Immature natural killer cell (primary cell): ENCODE results near the gene TMEFF2. TPM values are rescaled to one million over a fixed set of nuclear protein-coding genes. Genes with fewer than 3 reads are reported as not detected.

ENCODE experiments used
- DNase-seq, 3 donors: peaks; one replicate each; pipeline ENCODE4 v3.0.0; 2022; ENCODE audit warnings: mixed read lengths in 1 of 3
- H3K27ac Mint-ChIP-seq, 6 donors: one replicate each; pipeline ENCODE4 v1.8.0; 2020; ENCODE audit warnings: mixed read lengths in 6 of 6, mild to moderate bottlenecking in 5 of 6, inconsistent platforms in 4 of 6, moderate library complexity in 3 of 6
- H3K27me3 Mint-ChIP-seq, 3 donors: one replicate each; pipeline ENCODE4 v1.8.0; 2020 to 2021; ENCODE audit warnings: low read depth in 3 of 3, mild to moderate bottlenecking in 3 of 3, mixed read lengths in 3 of 3, moderate library complexity in 3 of 3, inconsistent platforms in 1 of 3
- H3K36me3 Mint-ChIP-seq, 3 donors: one replicate each; pipeline ENCODE4 v1.8.0; 2020; ENCODE audit warnings: mixed read lengths in 3 of 3, inconsistent platforms in 2 of 3, mild to moderate bottlenecking in 2 of 3
- H3K4me1 Mint-ChIP-seq, 2 donors: one replicate each; pipeline ENCODE4 v1.8.0; 2020; ENCODE audit warnings: inconsistent platforms in 2 of 2, mild to moderate bottlenecking in 2 of 2, mixed read lengths in 2 of 2, moderate library complexity in 1 of 2
- H3K4me3 Mint-ChIP-seq, 5 donors: one replicate each; pipeline ENCODE4 v1.8.0; 2020; ENCODE audit warnings: mild to moderate bottlenecking in 5 of 5, mixed read lengths in 5 of 5, inconsistent platforms in 3 of 5, moderate library complexity in 3 of 5
- H3K9me3 Mint-ChIP-seq, 6 donors: one replicate each; pipeline ENCODE4 v1.8.0; 2020; ENCODE audit warnings: mild to moderate bottlenecking in 6 of 6, mixed read lengths in 6 of 6, inconsistent platforms in 4 of 6, moderate library complexity in 3 of 6
- polyA plus RNA-seq, 3 donors: library from polyadenylated mRNA; unstranded; fragments of 300-500 nt; fragmentation: Illumina TruSeq; gene quantifications; one replicate each; pipeline ENCODE4 v1.2.3, GENCODE V29; 2021

The TMEFF2 gene
- polyA plus RNA-seq, 3 donors from 2014 or later = not detected

DNA sequence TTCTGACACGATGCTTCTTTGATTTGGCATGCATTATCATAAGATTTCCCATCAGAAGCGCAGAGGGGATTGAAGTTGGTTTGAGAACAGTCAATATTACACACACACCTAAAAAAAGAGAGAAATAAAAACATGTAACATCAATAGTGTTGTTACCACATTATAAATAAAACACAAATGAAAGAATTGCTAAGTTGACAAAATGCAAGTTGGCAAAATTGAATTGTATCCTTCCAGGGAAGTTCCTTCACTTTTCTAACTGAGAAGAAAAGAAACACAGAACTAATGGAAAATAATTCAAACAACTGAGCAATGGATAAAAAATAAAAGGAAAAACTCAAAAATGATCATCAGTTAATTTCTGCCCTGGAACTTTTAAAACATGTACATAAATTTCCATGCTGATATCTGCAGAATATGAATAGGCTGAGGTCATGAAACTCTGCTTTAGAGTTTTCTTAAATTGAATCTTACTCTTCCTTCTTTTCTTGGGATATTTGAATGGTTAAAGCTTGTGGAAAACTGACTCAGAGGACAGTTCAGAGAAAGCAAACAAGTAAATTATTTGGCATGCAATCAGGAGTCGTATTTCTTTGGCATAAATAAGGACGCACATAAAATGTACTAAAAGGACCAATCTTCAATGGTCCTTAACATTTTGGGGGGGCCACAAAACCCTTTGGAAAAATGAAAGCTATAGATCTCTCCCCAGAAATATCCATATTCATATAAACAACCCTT is 195.5 kb downstream of the TMEFF2 start:
- Mint-ChIP-seq H3K4me1 (no peaks in the 10 kb centered on the region), H3K4me3 (no peak overlapping the region), H3K9me3 (no peaks in the 10 kb centered on the region), H3K27ac (no peak overlapping the region), H3K36me3 (peaks cover 0 to 4% (median 0%) of the 10 kb centered on the region in 3 donors), H3K27me3 (peaks cover 0 to 4% (median 0%) of the 10 kb centered on the region in 3 donors)
- no peak for DNase-seq

DNA sequence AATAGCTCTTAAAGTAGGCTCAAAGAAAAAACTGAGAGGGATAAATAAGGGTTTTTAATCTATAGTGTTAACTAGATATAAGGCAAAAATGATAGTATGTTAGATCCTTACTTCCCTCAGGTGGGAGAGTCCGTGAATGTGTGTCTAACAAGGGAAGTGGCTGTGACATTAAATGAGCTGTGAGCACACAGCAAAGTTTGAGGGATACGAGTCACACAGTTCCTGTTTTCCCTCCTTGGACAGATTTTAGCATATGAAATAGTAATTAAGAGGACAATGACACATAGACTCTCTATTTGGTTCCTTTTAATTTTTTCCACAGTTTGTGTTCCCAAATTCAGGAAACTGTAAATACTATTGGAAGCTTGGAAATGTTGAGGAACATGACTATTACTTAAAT is 199.4 kb downstream of the TMEFF2 start:
- Mint-ChIP-seq H3K27ac (no peak overlapping the region), H3K9me3 (no peaks in the 10 kb centered on the region), H3K4me3 (no peak overlapping the region), H3K36me3 (peaks cover 0 to 4% (median 0%) of the 10 kb centered on the region in 3 donors), H3K27me3 (no peaks in the 10 kb centered on the region), H3K4me1 (peaks cover 0 to 6% of the 10 kb centered on the region in 2 donors)
- DNase-seq = no peak

DNA sequence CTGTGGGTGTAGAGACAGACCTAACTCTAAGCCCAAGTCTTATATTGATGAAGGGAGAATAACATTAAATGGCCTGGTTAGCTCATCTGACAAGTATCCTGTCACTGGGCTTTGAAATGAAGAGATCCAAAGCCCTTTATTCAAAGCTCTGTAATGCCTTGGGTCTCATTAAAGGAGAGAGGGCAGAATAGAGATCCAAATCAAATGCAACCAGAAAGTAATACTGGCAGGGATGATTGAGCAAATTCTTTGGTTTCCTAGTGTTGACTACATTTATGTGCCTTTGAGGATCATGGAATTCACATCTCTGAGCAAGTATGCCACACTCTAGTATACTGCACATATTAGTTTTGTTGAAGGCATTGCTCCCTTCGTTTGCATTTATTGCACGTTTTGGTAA is 200.0 kb downstream of the TMEFF2 start:
- DNase-seq = no peak
- no peak overlapping the region for H3K4me3 Mint-ChIP-seq
- no peak overlapping the region for H3K27ac Mint-ChIP-seq
- H3K27me3 Mint-ChIP-seq = no peaks in the 10 kb centered on the region
- peaks cover 0 to 6% of the 10 kb centered on the region in 2 donors for H3K4me1 Mint-ChIP-seq
- peaks cover 0 to 4% (median 0%) of the 10 kb centered on the region in 3 donors for H3K36me3 Mint-ChIP-seq
- H3K9me3 Mint-ChIP-seq = no peaks in the 10 kb centered on the region

DNA sequence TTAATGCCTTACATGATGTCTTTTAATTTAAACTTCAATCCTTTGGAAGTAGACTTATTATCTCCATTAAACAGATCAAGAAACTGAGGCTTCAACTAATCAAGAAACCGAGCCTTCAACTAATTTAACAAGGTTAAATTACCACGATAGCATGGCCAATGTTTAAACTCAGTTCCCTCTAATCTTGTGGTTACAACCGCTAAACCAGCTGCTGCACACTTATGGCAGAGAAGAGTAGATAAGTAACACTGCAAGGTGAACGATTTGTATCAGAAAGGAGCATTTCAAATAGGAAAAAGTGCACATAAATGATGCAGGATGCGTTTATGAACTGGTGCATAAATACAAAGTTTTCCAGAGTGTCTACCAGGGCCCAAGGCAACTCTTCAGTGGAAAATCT is 203.3 kb downstream of the TMEFF2 start:
- no peaks in the 10 kb centered on the region for H3K36me3 Mint-ChIP-seq
- DNase-seq = no peak
- H3K27ac Mint-ChIP-seq = no peak overlapping the region
- H3K4me1 Mint-ChIP-seq = peaks cover 0 to 6% of the 10 kb centered on the region in 2 donors
- H3K9me3 Mint-ChIP-seq = no peaks in the 10 kb centered on the region
- no peak overlapping the region for H3K4me3 Mint-ChIP-seq
- H3K27me3 Mint-ChIP-seq = no peaks in the 10 kb centered on the region

DNA sequence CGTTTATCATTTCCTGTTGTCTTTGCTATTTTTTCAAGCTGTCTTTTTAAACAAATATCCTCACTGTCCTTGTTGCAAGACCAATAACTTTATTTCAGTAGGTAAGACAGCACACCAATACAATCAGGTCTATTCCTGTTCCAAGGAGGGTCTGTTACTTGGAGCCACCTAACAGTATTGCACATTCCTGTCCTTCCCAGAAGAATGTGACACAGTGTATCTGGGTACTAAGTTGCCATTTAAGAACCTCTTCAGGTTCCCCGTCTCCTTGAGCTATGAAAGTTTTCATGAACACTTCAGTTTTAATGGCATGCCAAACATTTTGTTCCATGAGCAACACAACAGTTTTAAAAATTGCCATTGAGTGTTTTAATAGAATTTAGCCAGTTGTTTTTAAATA is 209.0 kb downstream of the TMEFF2 start:
- no peak overlapping the region for H3K27ac Mint-ChIP-seq
- H3K36me3 Mint-ChIP-seq = no peaks in the 10 kb centered on the region
- H3K4me1 Mint-ChIP-seq = no peaks in the 10 kb centered on the region
- no peak for DNase-seq
- peaks cover 0 to 1% (median 0%) of the 10 kb centered on the region in 3 donors for H3K27me3 Mint-ChIP-seq
- no peaks in the 10 kb centered on the region for H3K9me3 Mint-ChIP-seq
- no peak overlapping the region for H3K4me3 Mint-ChIP-seq

DNA sequence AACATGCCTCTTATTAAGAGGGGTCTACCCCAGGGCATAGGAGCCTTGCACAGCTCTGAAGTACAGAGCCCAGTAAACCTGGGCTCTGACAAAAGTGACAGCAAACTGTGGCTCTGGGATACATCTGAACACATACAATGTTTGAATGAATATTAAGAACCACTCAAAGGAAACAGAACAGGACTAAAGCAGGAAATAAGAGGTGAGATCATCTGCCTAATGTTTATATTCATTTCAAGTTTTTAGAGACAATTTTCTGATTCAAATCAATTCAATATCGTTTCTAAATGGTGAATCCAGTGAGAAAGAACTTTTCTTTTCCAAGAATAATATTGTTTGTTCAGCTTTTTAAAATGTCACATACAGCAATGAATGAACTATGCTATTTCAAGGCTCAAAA is 211.1 kb downstream of the TMEFF2 start:
- no peak overlapping the region for H3K27ac Mint-ChIP-seq
- H3K4me3 Mint-ChIP-seq = no peak overlapping the region
- H3K9me3 Mint-ChIP-seq = no peaks in the 10 kb centered on the region
- no peaks in the 10 kb centered on the region for H3K36me3 Mint-ChIP-seq
- peaks cover 0 to 3% (median 1%) of the 10 kb centered on the region in 3 donors for H3K27me3 Mint-ChIP-seq
- DNase-seq = no peak
- no peaks in the 10 kb centered on the region for H3K4me1 Mint-ChIP-seq

DNA sequence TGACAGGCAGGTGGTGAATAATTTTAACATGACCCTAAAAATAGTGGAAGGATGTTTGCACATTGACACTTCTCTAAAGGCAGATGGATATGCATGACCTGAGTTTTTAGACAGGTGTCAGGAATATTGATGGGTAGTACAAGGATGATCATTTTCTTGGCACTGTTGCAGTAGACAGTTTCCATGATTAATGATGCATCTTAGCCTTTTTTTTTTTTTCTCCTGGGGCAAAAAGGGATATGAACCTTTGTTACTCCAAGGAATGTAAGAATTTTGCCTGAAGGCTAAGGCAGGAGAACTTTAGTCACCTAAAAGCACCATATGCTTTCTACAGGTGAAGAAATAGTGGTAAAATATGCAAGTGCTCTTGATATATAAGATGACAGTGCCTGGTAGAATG is 211.5 kb downstream of the TMEFF2 start:
- Mint-ChIP-seq H3K9me3 (no peaks in the 10 kb centered on the region), H3K27me3 (peaks cover 0 to 3% (median 1%) of the 10 kb centered on the region in 3 donors), H3K4me3 (no peak overlapping the region), H3K27ac (no peak overlapping the region), H3K4me1 (no peaks in the 10 kb centered on the region), H3K36me3 (no peaks in the 10 kb centered on the region)
- DNase-seq = no peak

DNA sequence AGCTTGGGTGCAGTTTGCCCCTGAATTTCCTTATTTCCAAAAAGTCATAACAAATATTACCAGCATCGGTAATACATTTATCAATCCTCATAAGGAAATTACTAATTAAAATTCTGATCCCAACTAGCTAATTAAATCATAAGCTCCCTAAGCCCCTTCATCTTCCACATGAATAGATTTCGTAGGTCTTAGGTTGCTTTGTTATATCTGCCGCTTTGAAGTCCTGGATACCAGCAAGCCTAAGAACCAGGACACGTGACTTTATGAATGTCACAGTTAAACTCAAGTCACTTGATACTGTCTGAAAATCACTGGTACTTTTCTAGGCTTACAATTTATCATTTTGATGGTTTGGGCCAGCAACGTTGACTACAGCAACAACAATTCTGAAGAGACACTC is 213.0 kb downstream of the TMEFF2 start:
- Mint-ChIP-seq H3K36me3 (no peaks in the 10 kb centered on the region), H3K9me3 (no peaks in the 10 kb centered on the region), H3K4me3 (no peak overlapping the region), H3K27ac (no peak overlapping the region), H3K27me3 (peaks cover 0 to 3% (median 1%) of the 10 kb centered on the region in 3 donors), H3K4me1 (no peaks in the 10 kb centered on the region)
- no peak for DNase-seq

DNA sequence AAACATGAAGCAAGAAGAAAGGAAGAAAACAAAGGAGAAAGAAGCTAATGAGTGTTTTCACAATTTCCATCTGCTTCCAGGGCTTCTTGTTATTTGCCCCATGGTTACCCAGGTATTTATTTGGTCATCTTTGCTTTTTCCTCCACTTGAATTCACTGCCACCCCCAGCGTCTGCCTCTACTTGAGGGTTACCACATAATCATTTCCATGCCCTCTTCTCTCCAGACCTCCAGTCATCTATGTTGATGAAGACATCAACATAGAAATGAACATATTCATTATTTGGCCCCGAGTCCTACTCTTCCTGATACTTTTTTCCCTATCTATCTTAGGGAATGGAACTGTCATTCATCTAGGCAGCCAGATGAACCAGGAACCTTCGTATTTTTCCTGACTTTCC is 214.2 kb downstream of the TMEFF2 start:
- H3K9me3 Mint-ChIP-seq = no peaks in the 10 kb centered on the region
- H3K27me3 Mint-ChIP-seq = peaks cover 0 to 3% (median 1%) of the 10 kb centered on the region in 3 donors
- H3K4me3 Mint-ChIP-seq = no peak overlapping the region
- no peaks in the 10 kb centered on the region for H3K4me1 Mint-ChIP-seq
- H3K36me3 Mint-ChIP-seq = no peaks in the 10 kb centered on the region
- DNase-seq = no peak
- H3K27ac Mint-ChIP-seq = no peak overlapping the region

DNA sequence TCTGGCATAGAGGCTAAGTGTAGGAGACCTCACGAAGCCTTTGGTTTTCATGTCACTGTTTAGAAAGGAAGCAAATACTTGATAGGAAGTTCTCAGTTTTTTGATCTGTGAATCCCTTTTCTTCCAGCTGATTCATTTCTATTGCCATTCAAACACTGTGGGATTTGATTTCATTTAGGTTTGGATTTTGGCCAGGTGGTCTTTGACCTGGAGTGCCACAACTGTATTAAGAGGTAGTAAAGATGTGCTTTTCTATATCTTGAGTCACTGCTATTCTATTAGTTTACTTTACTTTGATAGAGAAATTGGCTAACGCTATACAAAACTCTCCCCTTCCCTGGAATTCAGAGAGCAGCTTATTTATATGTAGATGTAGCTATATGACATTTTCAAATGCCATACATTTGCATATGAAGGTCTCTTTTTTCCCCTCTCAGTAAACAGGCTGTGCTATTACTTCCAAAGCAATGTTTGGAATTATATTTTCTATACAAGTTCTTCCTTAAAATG is 215.5 kb downstream of the TMEFF2 start:
- peaks cover 0 to 3% (median 1%) of the 10 kb centered on the region in 3 donors for H3K27me3 Mint-ChIP-seq
- H3K27ac Mint-ChIP-seq = no peak overlapping the region
- no peak for DNase-seq
- H3K4me3 Mint-ChIP-seq = no peak overlapping the region
- no peaks in the 10 kb centered on the region for H3K36me3 Mint-ChIP-seq
- H3K4me1 Mint-ChIP-seq = no peaks in the 10 kb centered on the region
- H3K9me3 Mint-ChIP-seq = peaks cover 0 to 2% (median 0%) of the 10 kb centered on the region in 6 donors

DNA sequence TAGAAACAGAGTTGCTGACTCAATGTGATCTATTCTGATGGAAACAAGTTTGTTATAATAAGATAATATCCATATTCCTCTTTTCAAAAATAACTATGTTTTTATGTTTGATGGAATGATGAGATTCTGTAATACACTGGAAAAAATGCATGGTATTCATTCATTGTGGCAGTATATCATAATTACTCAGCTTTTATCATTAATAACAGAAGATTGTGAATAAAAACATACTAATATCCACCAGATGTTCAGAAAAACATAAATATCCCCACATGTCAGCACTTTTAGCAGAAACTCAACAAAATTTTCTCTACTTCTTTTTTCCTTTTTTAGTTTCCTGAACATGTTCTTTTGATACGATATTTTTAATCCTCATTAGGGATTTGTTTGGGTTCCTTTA is 217.0 kb downstream of the TMEFF2 start:
- Mint-ChIP-seq H3K4me3 (no peak overlapping the region), H3K9me3 (peaks cover 0 to 2% (median 0%) of the 10 kb centered on the region in 6 donors), H3K27ac (no peak overlapping the region), H3K4me1 (no peaks in the 10 kb centered on the region), H3K36me3 (no peaks in the 10 kb centered on the region), H3K27me3 (peaks cover 0 to 2% (median 1%) of the 10 kb centered on the region in 3 donors)
- no peak for DNase-seq

DNA sequence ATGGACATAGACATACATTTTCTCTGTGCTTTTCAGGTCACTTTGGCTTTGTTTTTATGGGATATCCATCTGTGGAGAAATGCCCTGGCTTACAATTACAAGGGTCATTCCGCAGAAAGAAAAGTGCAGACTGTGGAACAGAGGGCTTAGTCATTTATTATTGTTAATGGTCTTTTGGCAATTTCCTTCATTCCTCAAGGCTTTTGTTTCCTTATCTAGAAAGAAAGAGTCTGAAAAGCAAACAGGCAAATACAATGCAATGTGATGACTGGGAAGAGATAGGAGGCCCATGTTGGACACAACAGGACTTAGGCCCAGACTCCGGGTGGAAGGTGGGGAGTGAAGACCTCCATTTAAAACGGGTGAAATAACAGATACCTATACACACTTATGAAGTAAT is 218.3 kb downstream of the TMEFF2 start:
- Mint-ChIP-seq H3K27ac (no peak overlapping the region), H3K36me3 (peaks cover 0 to 4% (median 4%) of the 10 kb centered on the region in 3 donors), H3K4me1 (no peaks in the 10 kb centered on the region), H3K9me3 (peaks cover 0 to 2% (median under 1%) of the 10 kb centered on the region in 6 donors), H3K4me3 (no peak overlapping the region), H3K27me3 (peaks cover 0 to 2% (median 1%) of the 10 kb centered on the region in 3 donors)
- no peak for DNase-seq

DNA sequence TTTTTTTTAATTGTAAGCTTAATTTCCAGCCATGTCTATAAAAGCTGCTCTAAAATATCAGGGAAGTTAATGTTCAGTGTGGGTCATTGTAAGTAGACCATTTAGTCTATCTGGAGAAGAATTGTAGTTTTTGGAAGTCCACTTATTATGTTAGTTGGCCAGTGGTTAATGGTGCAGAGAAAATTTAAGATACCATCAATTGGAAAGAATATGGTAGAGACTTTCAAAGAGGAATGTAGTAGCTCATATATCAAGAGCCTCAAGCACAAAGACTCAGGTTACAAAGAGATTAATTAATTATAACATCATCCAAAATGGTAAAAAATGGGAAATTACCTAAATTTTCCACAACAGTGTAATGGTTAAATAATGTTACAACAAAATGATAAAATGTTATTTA is 220.1 kb downstream of the TMEFF2 start:
- Mint-ChIP-seq H3K27me3 (no peaks in the 10 kb centered on the region), H3K4me3 (no peak overlapping the region), H3K36me3 (peaks cover 0 to 4% (median 4%) of the 10 kb centered on the region in 3 donors), H3K9me3 (peaks cover 0 to 2% (median under 1%) of the 10 kb centered on the region in 6 donors), H3K4me1 (no peaks in the 10 kb centered on the region), H3K27ac (no peak overlapping the region)
- no peak for DNase-seq

DNA sequence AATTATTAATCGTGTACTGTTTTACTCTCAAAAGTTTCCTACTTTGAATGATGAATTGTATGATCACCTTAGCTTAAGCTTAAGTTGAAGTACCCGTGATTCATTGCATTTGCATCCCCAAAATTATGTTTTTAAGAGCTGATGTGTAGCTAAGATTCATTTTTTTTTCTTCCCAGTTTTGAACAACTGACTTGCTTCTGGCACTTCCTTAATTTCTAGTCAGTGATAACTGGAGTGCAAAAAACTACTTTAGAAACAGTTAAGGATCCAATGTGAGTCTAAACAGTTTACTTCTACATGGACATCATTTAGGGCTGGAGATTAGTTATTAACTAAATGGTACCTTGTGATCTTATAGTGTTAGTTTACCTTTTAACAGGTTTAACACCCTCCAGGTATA is 223.9 kb downstream of the TMEFF2 start:
- H3K36me3 Mint-ChIP-seq = peaks cover 0 to 4% (median 4%) of the 10 kb centered on the region in 3 donors
- H3K4me3 Mint-ChIP-seq = no peak overlapping the region
- peaks cover 0 to 2% (median under 1%) of the 10 kb centered on the region in 6 donors for H3K9me3 Mint-ChIP-seq
- DNase-seq = no peak
- no peak overlapping the region for H3K27ac Mint-ChIP-seq
- no peaks in the 10 kb centered on the region for H3K27me3 Mint-ChIP-seq
- H3K4me1 Mint-ChIP-seq = no peaks in the 10 kb centered on the region

DNA sequence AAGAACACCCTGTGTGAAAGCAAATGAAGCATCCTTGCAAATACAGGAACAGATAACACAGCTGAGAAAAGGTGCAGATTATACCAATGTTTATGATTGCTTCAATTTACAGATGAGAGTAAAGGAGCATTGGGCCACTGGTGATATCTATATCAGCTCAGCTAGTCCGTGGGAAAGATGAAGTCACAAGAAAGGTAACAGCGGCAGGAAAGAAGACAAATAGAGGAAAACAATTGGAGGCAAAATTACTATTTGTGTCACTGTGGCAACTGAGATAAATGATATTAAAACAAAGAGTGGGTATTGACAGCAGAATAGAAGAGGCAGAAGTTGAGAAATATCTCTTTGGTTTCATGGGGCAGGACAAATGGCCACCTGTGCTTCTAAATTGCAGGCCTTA is 226.6 kb downstream of the TMEFF2 start:
- Mint-ChIP-seq H3K9me3 (peaks cover 0 to 1% (median 0%) of the 10 kb centered on the region in 6 donors), H3K4me3 (no peak overlapping the region), H3K36me3 (peaks cover 0 to 4% (median 4%) of the 10 kb centered on the region in 3 donors), H3K27ac (no peak overlapping the region), H3K27me3 (peaks cover 0 to 3% (median 0%) of the 10 kb centered on the region in 3 donors), H3K4me1 (no peaks in the 10 kb centered on the region)
- DNase-seq = no peak
